HG02798 (cell line): ENCODE results near the gene LARGE1.

Experiments used
- ATAC-seq: cut with Tn5 transposase; IDR thresholded peaks from one replicate; pipeline ENCODE4 v1.9.1; 2021; ENCODE audit warnings: mild to moderate bottlenecking; ENCODE audit not compliant: unreplicated experiment, poor library complexity

The LARGE1 gene

GRCh38 chr22:33788927-33789326 is 131.3 kb downstream of the LARGE1 start:
- no peak for ATAC-seq

- no peak for ATAC-seq
These were observed 132.4 kb downstream of the LARGE1 start for GRCh38 chr22:33787645-33788456.

DNA sequence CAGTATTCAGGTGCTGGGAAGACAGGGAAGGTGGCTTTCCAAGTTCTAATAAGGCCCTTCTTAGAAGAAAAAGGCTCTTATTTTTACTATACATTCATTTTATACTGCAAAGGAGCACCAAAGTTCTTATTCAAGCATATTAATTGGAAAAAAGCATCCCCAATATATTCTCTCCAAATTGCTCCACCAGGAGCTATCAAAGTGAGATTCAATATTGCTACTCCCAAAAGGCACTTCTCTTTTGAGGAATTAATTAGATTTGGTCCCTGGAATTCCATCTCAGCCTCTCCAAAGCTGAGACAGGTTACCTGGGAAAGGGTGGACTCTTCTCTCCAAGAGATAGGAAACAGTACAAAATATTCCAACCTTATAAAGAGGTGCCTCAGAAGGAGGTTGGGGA is 134.1 kb downstream of the LARGE1 start:
- no peak for ATAC-seq

GRCh38 chr22:33785283-33785968 is 134.8 kb downstream of the LARGE1 start:
- no peak for ATAC-seq

DNA sequence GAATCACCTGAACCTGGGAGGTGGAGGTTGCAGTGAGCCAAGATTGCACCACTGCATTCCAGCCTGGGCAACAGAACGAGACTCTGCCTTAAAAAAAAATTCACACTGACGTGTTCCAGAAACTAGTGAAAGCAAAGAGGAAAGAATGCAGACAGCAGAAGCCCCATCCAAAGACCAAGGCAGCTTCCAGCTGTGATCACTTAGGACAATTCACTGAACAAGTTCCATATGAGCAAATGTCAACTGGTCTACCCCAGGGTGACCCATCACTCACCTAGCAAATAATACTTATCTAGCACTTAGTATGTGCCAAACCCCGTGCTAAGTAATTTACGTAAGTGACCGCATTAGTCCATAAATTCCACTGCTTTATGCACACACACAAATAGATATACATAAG is 138.9 kb downstream of the LARGE1 start:
- no peak for ATAC-seq

DNA sequence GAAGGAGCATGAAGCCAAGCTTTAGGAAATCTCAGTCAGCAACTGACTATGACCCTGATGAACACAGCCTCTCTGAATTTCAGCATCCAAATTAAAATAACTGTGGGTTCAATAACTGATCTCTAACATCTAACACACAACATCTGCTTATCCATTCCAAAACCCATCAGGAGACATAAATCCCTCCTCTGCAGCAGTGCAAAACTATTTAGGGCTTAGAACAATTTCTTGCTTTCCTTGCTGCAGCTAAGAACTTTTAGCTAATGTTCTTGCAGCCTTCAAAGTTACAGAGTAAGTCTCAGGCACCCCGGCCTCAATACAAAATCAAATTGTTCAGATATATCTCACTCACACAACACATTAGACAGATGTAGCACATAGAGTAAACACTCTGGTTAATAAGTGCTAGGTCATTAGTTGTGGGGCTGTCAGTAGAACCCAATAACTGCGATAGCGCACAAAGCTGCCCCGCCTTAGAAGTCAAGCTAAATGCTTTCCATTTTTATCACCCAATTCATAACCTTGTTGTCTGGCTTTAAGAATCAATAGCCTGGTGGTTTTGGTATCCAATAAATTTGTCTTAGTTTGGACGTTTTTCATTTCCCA is 139.6 kb downstream of the LARGE1 start:
- no peak for ATAC-seq

- no peak for ATAC-seq
These were observed 141.0 kb downstream of the LARGE1 start for GRCh38 chr22:33779243-33779642.

DNA sequence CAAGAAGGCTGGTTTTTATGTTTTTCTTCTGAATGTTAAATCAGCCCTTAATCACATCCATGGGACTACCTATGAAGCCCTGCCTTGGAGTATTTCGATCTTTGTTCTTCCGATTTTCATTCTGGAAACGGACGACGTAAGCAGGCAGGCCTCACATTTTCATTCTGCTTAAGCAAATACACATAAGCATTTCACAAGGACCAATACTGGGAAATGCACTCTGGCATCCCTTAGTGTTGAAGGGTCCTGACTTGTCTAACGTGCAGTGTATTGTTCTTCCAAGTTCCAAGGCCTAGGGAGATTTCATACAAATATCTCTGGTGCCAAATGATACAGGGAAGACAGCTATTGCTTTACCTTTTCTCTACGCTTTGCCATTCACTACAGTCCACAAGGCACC is 143.8 kb downstream of the LARGE1 start:
- ATAC-seq, result no peak

DNA sequence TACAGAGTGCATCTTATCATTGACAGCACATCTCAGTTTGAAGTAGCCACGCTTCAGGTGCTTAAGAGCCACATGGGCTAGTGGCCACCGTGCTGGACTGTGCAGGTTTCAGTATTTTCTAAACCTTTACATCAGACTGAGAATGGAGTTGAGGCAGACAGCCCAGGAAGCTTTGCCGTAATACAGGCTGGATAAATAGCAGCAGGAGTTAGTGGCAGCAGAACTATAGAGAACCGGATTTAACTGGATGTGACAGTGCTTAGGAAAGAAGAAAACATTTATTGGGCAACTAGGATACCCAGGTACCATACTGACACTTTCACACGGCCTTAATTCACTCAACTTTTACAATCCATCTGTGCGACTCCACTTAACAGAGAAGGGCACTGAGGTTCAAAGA is 145.5 kb downstream of the LARGE1 start:
- no peak for ATAC-seq

- no peak for ATAC-seq
These were observed 147.5 kb downstream of the LARGE1 start for GRCh38 chr22:33772745-33773144.

DNA sequence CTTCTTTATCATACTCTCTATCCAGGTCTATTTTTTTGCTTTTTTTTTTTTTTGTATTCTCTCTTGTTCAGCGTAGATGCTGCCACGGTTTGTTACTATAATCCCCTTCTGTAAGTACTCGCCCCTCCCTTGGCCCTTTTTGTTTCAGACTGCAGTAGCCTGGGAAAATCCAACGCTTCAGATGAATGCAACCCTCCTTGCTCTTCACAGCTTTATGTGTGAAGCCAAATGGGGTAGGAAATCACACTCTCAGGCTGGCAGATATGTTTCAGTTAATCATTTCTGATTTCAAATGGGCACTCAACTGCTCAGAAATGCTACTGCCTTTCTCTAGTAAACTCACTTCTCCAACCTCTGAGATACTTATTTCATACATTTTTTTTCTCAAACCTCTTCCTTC is 149.1 kb downstream of the LARGE1 start:
- ATAC-seq, result no peak

GRCh38 chr22:33770723-33771122 is 149.6 kb downstream of the LARGE1 start:
- ATAC-seq, result no peak

DNA sequence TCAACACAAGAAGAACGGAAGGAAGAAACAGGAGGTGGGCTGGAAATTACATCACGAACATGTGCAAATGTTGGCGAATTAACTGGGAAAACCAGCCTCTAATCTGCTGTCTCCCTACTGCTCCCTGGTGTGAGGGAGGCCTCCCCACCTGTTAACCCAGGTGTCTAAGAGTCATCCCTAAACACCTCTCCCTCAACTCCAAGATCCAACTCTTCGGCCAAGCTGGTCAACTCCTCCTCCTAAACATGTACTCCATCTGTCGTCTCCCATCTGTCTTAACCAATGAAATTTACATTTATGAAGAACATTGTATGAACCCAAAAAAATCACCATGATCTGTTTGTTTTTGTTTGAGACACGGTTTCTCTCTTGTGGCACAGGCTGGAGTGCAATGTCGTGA is 154.2 kb downstream of the LARGE1 start:
- no peak for ATAC-seq

GRCh38 chr22:33758961-33759360 is 161.3 kb downstream of the LARGE1 start:
- ATAC-seq, result no peak

DNA sequence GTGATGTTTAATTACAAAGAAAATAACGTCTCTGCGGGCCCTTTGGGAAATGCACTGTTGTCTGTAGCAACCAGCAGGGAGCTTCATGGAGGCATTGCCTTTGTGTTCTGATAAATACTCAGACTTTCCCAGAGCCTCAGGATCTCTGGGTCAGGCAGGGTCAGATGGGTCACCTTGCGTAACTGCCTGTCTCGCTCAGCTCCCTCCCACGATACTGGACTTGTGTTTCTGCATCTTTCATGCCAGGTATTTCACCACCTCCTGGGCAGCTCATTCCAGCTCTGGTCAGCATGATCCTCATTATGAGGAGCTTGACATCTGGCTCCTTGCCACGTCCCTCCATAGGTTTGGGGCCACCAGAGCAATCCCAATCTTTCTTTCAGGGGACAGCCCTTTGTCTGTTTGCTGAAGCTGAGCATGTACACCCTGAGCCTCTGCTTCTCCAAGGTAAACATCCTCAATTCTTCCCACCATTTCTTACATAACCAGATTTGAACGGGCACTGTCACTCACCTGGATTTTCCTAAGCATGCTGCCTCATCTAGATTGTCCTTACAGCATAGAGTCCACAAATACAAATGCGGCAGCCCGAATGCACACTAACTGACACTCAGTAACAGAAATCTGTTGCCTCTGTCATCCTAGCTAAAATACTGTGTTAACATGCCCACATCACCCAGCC is 162.3 kb downstream of the LARGE1 start:
- ATAC-seq, result no peak

GRCh38 chr22:33757041-33757801 is 163.1 kb downstream of the LARGE1 start:
- no peak for ATAC-seq

GRCh38 chr22:33756508-33756949 is 163.7 kb downstream of the LARGE1 start:
- no peak for ATAC-seq

DNA sequence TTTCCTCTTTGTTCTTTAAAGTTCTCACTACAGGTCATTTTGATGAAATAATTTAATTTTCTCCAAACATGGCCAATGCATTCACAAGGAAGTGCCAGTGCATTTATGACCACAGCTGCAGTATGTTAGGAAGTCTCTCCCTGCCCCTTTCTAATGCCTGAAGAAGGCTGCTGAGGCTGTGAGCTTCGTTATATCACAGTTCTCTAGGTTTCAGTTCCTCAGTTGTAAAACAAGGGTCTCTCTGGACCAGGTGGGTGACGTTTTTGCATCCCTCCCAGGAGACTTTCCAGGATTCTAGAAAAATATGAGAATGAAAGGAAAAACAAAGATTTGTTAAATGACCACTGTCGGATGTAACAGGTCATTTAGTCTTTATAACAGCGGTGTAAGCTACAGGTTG is 171.6 kb downstream of the LARGE1 start:
- ATAC-seq, result no peak

DNA sequence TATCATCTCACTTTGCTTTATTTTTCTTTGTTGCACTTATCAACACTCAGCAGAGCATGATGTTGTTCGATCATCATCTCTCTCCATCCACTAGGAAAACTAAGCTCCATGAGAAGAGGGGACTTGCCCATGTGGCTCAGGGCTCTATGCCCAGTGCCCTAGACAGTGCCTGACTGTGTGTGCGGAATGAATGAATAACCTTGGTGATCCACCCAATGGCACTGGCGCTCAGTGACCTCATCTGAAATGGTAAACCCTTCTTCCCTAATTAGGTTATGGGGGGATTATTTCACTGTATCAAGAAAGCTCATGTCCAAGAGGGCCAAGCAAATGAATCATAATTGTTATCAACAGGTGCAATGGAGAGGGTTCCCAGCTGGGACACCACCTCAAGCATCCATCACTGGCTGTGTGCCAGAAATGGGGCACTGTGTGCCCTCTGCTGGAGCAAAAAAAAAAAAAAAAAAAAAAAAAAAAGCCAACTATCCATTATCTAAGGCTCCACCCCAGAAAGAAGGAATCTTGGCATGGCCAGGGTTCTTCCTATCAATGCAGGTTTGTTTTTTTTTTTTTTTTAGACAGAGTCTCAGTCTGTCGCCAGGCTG is 172.6 kb downstream of the LARGE1 start:
- ATAC-seq, result no peak

DNA sequence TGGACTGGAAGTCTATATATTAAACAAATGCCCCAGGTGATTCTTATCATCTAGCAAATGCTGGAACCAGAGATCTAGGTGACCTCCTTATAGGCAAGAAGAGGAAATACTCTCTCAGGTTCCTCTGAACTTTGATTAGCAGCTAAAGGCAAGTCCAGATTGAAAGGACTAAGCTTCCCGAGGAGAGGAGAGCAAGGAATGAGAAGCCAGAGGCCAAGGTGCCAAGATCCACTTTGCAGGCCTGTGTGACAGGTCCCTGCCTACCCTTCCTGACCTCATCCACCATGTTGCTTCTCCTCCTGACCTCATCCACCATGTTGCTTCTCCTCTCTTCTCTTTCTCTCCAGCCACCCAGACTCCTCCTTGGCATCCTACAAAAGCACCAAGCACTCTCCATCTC is 173.2 kb downstream of the LARGE1 start:
- no peak for ATAC-seq
